ENCODE results near the gene LMAN1L. TPM values are rescaled to one million over a fixed set of nuclear protein-coding genes. Genes with fewer than 3 reads are reported as not detected.

LMAN1L gene
- total RNA-seq, 1 donor from 2014 or later: not detected

- peaks cover 2% of the 10 kb centered on the region for H3K4me1 Mint-ChIP-seq (ENCODE audit: unreplicated experiment)
- peaks cover 40% of the 10 kb centered on the region for H3K36me3 Mint-ChIP-seq (ENCODE audit: low read depth, unreplicated experiment)
- TF ChIP-seq, protein P1, sequence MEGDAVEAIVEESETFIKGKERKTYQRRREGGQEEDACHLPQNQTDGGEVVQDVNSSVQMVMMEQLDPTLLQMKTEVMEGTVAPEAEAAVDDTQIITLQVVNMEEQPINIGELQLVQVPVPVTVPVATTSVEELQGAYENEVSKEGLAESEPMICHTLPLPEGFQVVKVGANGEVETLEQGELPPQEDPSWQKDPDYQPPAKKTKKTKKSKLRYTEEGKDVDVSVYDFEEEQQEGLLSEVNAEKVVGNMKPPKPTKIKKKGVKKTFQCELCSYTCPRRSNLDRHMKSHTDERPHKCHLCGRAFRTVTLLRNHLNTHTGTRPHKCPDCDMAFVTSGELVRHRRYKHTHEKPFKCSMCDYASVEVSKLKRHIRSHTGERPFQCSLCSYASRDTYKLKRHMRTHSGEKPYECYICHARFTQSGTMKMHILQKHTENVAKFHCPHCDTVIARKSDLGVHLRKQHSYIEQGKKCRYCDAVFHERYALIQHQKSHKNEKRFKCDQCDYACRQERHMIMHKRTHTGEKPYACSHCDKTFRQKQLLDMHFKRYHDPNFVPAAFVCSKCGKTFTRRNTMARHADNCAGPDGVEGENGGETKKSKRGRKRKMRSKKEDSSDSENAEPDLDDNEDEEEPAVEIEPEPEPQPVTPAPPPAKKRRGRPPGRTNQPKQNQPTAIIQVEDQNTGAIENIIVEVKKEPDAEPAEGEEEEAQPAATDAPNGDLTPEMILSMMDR (IDR thresholded peaks at IDR 0.05; ENCODE audit: unreplicated experiment): no peak
- DNase-seq (ENCODE audit: low spot score): no peak
- H3K4me3 Mint-ChIP-seq (ENCODE audit: unreplicated experiment): no peak overlapping the region
- no peaks in the 10 kb centered on the region for H3K9me3 Mint-ChIP-seq (ENCODE audit: unreplicated experiment)
- no peak overlapping the region for H3K27ac Mint-ChIP-seq (ENCODE audit: unreplicated experiment)
- peaks cover 2% of the 10 kb centered on the region for H3K27me3 Mint-ChIP-seq (ENCODE audit: unreplicated experiment)
These were observed 34.8 kb downstream of the LMAN1L start for GRCh38 chr15:74847432-74847831.

GRCh38 chr15:74850393-74850792, 37.8 kb downstream of the LMAN1L start:
- Mint-ChIP-seq H3K36me3 (ENCODE audit: low read depth, unreplicated experiment) (peaks cover 36% of the 10 kb centered on the region), H3K9me3 (ENCODE audit: unreplicated experiment) (no peaks in the 10 kb centered on the region), H3K27ac (ENCODE audit: unreplicated experiment) (no peak overlapping the region), H3K4me3 (ENCODE audit: unreplicated experiment) (no peak overlapping the region), H3K27me3 (ENCODE audit: unreplicated experiment) (no peaks in the 10 kb centered on the region), H3K4me1 (ENCODE audit: unreplicated experiment) (no peaks in the 10 kb centered on the region)
- no peak for DNase-seq (ENCODE audit: low spot score)
- TF ChIP-seq, protein P1 (IDR thresholded peaks at IDR 0.05; ENCODE audit: unreplicated experiment): no peak

DNA sequence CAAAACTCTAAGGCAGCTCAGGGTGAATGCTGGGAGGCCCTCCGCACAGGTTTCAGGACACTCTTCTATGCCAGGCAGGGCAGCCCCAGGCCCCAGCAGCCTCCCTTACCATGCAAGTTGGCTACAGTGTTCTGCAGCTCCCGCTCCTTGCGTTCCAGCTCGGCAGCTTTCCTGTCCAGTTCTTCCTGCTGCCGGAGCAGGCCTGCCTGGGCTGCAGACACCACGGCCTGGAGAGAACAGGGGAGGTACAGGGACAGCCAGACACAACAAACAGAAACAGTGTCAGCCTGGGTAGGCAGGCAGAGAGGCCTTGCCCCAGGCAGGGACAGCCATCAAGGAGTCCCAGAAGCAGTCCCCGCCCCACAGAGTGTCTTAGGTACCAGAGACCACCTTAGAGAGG, 39.3 kb downstream of the LMAN1L start:
- Mint-ChIP-seq H3K36me3 (ENCODE audit: low read depth, unreplicated experiment) (peaks cover 36% of the 10 kb centered on the region), H3K4me3 (ENCODE audit: unreplicated experiment) (no peak overlapping the region), H3K4me1 (ENCODE audit: unreplicated experiment) (no peaks in the 10 kb centered on the region), H3K27ac (ENCODE audit: unreplicated experiment) (no peak overlapping the region), H3K9me3 (ENCODE audit: unreplicated experiment) (no peaks in the 10 kb centered on the region), H3K27me3 (ENCODE audit: unreplicated experiment) (no peaks in the 10 kb centered on the region)
- DNase-seq (ENCODE audit: low spot score): no peak
- TF ChIP-seq, protein P1 (IDR thresholded peaks at IDR 0.05; ENCODE audit: unreplicated experiment): no peak

- no peaks in the 10 kb centered on the region for H3K9me3 Mint-ChIP-seq (ENCODE audit: unreplicated experiment)
- DNase-seq (ENCODE audit: low spot score): no peak
- H3K36me3 Mint-ChIP-seq (ENCODE audit: low read depth, unreplicated experiment): peaks cover 18% of the 10 kb centered on the region
- peaks cover 3% of the 10 kb centered on the region for H3K27me3 Mint-ChIP-seq (ENCODE audit: unreplicated experiment)
- no peak overlapping the region for H3K27ac Mint-ChIP-seq (ENCODE audit: unreplicated experiment)
- no peak overlapping the region for H3K4me3 Mint-ChIP-seq (ENCODE audit: unreplicated experiment)
- TF ChIP-seq, protein P1 (IDR thresholded peaks at IDR 0.05; ENCODE audit: unreplicated experiment): no peak
- peaks cover 3% of the 10 kb centered on the region for H3K4me1 Mint-ChIP-seq (ENCODE audit: unreplicated experiment)
These were observed 41.9 kb downstream of the LMAN1L start for GRCh38 chr15:74854453-74855022.

GRCh38 chr15:74855857-74856256, 43.2 kb downstream of the LMAN1L start:
- H3K4me3 Mint-ChIP-seq (ENCODE audit: unreplicated experiment): no peak overlapping the region
- TF ChIP-seq, protein P1 (IDR thresholded peaks at IDR 0.05; ENCODE audit: unreplicated experiment): no peak
- peaks cover 5% of the 10 kb centered on the region for H3K27me3 Mint-ChIP-seq (ENCODE audit: unreplicated experiment)
- no peaks in the 10 kb centered on the region for H3K9me3 Mint-ChIP-seq (ENCODE audit: unreplicated experiment)
- H3K27ac Mint-ChIP-seq (ENCODE audit: unreplicated experiment): no peak overlapping the region
- H3K36me3 Mint-ChIP-seq (ENCODE audit: low read depth, unreplicated experiment): peaks cover 14% of the 10 kb centered on the region
- H3K4me1 Mint-ChIP-seq (ENCODE audit: unreplicated experiment): peaks cover 5% of the 10 kb centered on the region
- DNase-seq (ENCODE audit: low spot score): no peak

Data from endothelial cell (in vitro differentiated cells).